GM15510 (cell line): Measurements from ENCODE around the gene CDCA5.

Experiments used
- POLR2A ChIP-seq: IDR thresholded peaks from 3 replicates; pipeline ENCODE4 v1.6.1; 2011; ENCODE audit warnings: borderline replicate concordance; ENCODE audit not compliant: insufficient read length; ENCODE audit errors: extremely low read depth

Gene CDCA5

DNA sequence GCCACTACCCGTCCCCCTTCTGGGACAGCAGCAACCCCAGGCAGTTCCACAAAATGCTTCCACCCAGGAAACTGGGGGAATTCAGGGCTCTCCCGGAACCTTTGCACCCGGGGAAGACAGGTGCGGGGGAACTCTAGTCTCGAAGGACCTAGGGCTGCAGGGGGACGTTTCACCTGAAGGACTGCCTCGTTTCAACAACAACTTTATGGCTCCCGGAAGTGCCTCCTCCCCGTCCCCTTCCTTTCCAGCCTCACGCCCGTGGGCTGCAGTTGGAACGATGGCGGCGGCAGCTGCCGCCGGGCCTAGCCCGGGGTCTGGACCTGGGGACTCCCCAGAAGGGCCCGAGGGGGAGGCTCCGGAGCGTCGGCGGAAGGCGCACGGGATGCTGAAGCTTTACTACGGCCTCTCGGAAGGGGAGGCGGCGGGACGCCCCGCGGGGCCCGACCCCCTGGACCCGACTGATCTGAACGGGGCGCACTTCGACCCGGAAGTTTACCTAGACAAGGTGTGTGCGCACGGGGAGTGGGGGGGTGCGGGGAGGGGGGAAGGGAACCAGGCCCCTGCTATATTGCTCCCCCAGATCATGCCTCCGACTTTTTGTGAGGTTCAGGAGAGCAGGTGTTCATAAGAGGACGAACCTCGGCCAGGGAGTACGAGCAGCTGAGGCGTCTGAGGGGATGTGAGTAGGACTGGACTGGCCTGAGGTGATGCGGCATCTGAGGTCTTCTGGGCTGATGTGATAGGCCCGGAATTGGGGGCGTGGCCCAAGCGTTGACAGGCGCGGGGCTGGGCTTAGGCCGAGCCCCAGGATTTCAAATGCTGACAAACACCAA is 12.3 kb upstream of the CDCA5 start, which contains the start of gene VPS51:
VPS51 (plus strand) TSS at position 241 of the 833 bp plus-strand sequence; CDS start at position 278, 37 bp downstream.
- peak; percentile 90 for TF ChIP-seq POLR2A

DNA sequence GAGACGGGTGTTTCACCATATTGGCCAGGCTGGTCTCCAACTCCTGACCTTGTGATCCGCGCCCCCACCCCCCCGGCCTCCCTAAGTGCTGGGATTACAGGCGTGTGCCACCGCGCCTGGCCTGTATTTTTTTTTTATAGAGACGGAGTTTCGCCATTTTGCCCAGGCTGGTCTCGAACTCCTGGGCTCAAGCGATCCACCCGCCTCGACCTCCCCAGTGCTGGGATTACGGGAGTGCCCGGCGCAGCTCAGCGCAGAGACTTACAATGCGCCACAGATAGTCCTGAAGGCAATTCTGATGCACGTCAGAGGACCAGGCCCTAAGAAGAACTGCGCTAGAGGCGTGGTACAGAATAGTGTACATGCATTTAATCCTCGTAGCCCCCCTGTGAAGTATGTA is 11.6 kb upstream of the CDCA5 start:
- no peak for TF ChIP-seq POLR2A

DNA sequence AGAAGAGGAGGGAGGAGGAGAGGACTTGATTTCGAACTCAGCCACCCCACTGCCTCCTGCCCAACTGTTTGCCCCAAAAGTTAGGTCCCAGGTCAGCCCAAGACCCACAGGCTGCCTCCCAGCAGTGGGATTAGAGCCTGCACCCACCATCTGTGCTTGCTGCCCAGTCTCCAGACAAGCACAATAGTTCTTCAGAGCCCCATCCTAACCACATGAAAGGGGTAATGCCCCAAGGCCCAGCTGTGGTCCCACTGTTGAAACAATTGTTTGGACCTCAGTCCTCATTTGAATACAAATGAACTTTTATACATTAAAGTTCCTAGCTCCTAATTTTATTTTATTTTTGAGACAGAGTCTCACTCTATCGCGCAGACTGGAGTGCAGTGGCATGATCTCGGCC is 6.8 kb upstream of the CDCA5 start:
- TF ChIP-seq POLR2A = no peak

DNA sequence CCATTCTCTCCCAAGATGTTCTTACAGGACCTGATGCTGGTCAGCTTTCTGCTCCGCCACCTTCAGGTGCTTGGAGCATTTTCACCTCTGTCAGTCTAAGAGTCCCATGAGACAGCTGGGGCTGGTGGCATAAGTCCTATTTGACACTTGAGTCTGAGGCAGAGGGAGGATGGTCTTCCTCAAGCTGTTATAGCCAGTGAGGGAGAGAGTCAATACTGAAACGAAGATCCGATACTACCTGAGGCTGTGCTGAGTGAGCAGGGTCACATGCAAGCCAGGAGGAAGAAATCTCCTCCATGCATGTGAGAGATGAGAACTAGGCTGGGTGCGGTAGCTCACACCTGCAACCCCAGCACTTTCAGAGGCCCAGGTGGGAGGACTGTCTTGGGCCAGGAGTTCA is 5.8 kb upstream of the CDCA5 start:
- no peak for TF ChIP-seq POLR2A

DNA sequence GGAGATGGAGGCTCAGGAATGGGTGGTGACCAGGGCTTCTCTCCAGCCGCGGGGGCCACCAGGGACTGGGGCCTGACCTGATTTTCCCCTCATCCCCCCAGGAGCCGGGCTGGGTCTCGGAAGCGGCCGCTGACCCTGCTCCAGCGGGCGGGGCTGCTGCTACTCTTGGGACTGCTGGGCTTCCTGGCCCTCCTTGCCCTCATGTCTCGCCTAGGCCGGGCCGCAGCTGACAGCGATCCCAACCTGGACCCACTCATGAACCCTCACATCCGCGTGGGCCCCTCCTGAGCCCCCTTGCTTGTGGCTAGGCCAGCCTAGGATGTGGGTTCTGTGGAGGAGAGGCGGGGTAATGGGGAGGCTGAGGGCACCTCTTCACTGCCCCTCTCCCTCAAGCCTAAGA is 4.0 kb upstream of the CDCA5 start:
- TF ChIP-seq POLR2A = no peak

DNA sequence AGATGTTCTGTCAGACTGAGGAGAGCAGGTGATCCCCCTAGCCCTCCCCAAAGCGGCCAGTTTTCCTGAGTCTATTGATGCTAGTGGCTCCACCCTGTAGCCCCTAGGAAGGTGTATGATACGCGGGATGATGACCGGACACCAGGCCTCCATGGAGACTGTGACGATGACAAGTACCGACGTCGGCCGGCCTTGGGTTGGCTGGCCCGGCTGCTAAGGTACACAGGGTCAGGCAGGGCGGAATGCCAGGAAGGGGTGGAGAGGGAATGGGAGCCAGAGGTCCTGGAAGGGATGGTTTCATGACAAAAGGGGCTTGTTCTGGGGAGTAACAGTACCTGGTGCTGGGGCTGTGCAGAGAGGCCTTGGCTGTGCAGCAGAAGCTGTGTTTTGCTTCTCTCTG is 3.4 kb upstream of the CDCA5 start:
- TF ChIP-seq POLR2A = no peak

DNA sequence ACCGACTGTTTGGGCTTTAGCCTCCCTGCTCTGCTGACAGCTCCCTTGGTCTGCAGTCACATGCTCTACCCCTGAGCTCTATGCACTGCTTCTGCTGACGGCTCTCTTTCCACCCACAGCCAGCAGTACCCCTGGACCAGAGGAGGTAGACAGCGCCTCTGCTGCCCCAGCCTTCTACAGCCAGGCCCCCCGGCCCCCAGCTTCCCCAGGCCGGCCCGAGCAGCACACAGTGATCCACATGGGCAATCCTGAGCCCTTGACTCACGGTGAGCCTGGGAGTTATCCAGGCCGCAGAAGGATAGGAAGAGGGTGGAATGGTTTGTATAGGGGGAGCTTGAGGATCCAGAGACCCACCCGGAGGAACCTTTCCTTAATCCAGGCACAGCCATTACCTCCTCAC is 3.0 kb upstream of the CDCA5 start:
- TF ChIP-seq POLR2A = no peak

DNA sequence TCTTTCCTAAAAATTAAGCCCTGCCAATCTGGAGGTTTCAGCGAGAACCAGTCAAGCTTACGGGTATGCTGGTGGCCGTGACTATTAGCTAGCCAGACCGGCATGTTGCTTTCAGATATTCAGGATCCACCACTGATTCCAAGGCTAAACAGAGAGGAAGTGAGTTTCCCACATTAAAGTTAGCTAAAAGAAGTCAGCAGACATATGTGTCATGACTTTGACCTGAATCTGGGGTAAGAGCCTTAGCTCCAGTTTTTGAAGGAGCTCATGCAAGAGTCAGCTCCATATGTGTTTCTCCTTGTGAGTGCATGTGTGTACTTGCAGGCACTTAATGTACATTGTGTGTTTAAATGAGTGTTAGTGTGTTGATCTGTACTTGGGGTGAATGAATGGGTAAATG is 1.6 kb upstream of the CDCA5 start:
- TF ChIP-seq POLR2A = no peak

DNA sequence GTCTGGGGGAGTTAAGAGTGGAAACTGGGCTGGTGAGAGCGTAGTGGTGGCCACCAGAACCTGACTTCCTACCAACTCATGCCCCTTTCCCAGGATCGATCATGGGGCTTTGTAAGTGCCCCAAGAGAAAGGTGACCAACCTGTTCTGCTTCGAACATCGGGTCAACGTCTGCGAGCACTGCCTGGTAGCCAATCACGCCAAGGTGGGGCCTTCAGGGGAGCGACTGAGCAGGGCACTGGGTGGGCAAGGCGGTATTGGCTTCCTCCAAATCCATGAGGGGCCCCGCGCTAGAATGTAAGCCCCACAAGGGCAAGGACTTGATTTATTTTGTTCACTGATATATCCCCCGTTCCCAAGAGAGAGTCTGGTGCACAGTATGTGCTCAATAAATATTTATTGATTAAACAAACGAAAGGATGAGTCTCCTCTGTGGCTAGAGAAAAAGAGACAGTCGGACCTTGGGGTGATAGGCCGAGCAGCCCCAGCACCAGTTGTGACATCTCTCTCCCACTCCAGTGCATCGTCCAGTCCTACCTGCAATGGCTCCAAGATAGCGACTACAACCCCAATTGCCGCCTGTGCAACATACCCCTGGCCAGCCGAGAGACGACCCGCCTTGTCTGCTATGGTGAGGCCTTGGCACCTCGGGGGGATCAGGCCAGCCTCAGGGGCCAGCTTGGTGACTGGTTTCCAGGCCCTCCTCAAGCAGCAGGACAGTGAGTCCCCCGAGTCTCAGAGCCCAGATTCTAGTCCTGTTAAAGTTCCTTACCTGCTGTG is 947 bp upstream of the CDCA5 start:
- TF ChIP-seq POLR2A = no peak

DNA sequence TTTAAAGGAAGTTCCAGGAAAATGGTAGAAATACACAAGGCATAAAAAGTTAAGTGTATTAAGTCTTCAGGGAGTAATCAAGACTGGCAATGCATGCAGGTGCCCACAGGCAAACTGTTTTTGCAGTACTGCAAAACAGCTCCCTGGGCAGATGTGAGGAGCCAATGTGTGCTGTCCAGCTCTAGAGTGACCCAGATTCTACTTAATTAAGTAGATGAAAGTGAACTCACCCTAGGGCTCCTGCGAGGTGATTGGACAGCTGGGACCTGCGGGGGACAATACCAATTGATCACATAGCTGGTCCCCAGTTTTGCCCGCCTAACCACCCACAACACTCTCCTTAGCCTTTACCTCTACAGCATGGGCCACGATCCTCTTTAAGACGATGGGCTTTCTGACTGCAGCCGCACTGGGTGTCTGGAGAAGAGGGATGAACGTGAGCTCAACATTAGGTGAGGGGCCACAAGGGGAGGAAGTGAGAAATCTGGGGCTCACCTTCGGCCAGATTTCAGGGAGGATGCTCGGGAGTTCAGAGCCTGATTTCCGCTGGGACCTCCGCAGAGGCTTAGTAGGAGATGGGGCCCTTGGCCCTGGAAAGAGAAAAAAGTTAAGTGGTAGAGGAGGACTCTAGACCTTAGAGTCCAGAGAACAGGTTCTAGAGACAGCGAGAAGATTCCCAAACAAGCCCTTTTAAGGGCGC is 556 bp downstream of the CDCA5 start:
- no peak for TF ChIP-seq POLR2A

DNA sequence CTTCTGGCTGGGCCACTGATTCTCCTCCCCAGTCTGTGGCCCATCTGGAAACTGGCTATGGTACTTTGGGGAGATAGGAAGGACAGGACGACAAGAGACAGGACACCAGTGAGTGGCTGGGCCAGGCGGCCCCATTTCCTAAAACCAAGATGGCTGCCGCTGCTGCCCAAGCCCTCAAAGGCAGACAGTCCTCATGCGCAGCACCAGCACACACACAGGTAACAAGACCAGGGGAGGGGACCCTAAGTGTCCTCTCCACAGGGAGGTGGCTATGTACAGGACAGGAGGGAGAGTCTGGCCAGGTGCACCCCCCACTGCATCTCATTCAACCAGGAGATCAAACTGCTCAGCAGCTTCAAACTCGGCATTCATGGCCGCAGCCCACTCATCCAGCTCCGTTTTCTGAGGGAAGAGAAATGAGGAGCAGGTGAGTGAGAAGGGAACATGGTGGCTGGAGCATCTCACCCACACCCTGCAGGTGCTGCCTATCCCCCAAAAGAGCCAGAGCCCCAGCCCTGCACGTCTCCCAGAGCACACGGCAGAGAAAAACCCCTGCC is 5.0 kb downstream of the CDCA5 start:
- no peak for TF ChIP-seq POLR2A

DNA sequence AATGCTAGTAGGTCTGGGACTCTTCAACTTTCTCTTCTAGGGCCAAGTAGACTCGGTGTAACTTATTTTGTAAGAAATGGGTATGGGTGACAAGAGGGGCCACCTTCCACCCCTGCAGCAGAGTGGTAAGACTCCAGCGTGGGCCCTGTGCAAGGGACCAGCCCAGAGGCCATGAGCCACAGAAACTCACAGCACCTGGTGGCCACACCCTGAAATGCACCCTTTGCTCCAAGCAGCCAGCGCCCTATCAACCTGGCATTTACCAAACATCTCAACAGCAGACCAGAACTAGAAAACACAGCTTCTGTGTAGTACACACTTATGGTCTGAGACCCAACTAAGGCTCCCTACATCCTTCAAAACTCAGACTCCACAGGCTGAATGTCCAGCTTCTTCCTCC is 5.7 kb downstream of the CDCA5 start:
- TF ChIP-seq POLR2A = no peak

DNA sequence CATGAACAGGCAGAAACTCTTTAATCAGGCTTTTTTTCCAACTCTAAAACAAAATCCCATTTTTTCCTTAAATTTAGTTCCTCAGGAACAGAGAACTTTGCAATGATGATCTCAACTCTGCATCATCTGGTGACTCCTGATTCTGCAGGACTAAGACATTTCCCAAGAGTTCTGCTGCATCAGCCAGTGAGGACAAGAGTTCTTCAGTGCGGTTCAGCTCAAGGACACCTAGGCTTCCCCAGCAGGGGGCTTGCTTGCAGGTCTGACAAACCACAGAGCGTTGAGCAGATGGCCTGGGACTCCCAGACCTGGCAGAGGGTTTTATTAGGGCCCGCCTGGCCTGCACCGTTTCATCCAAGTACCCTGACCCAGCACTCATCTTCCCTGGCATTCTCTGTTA is 6.4 kb downstream of the CDCA5 start:
- TF ChIP-seq POLR2A = no peak

DNA sequence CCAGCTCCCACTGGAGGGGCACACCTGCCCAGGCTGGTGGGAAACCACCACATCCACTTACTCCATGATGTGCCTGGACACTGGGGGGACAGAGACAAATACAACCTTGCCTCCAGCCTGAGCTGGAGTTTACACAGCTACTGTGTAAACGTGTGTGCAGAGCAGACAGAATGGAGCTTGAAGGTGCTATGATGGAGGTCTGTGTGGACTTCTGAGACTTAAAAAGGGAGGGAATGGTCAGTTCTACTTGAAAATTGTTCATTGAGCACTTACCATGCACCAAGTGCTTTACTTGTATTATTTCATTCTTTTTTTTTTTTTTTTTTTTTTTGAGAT is 11.2 kb downstream of the CDCA5 start:
- no peak for TF ChIP-seq POLR2A
